OCI-LY3 (cell line): ENCODE results near the gene COA3.

Source experiments
- H2AFZ ChIP-seq: fragments of 200-600, 300-600 bp; shearing (Covaris generic); 2 replicates; pipeline ENCODE4 v1.6.0; 2014; ENCODE audit warnings: antibody characterized with exemption, low read depth, low read length
- H3K27ac ChIP-seq: fragments of 200-600, 300-600 bp; sonication (generic); 2 replicates; pipeline ENCODE4 v1.5.1; 2014; ENCODE audit warnings: mild to moderate bottlenecking, low read length, moderate library complexity, mixed read lengths
- H3K27me3 ChIP-seq: fragments of 200-600, 300-600 bp; sonication (generic); 2 replicates; pipeline ENCODE4 v1.6.1; 2014; ENCODE audit warnings: low read depth, low read length, mixed read lengths
- H3K36me3 ChIP-seq: fragments of 200-600, 300-600 bp; sonication (generic); replicated peaks from 2 replicates; pipeline ENCODE3; 2014; ENCODE audit warnings: low read depth, low read length, mixed read lengths
- H3K4me1 ChIP-seq: fragments of 300-600, 200-600 bp; sonication (generic); 2 replicates; pipeline ENCODE4 v1.6.1; 2014; ENCODE audit warnings: low read length, mixed read lengths
- H3K4me2 ChIP-seq: fragments of 200-600, 300-600 bp; sonication (generic); 2 replicates; pipeline ENCODE4 v1.6.1; 2014; ENCODE audit warnings: low read length, mixed read lengths
- H3K4me3 ChIP-seq: fragments of 300-600, 200-600 bp; sonication (generic); 2 replicates; pipeline ENCODE4 v1.5.1; 2014; ENCODE audit warnings: antibody characterized with exemption, mild to moderate bottlenecking, low read length, moderate library complexity
- H3K79me2 ChIP-seq: fragments of 300-600, 200-600 bp; shearing (Covaris generic); 2 replicates; pipeline ENCODE4 v1.6.1; 2014; ENCODE audit warnings: mild to moderate bottlenecking, low read length, mixed read lengths
- H3K9ac ChIP-seq: fragments of 300-600, 200-600 bp; shearing (Covaris generic); 2 replicates; pipeline ENCODE4 v1.6.0; 2014; ENCODE audit warnings: mild to moderate bottlenecking, low read length, moderate library complexity
- H3K9me3 ChIP-seq: fragments of 200-600, 300-600 bp; shearing (Covaris generic); 2 replicates; pipeline ENCODE4 v1.6.1; 2014; ENCODE audit warnings: low read length, mixed read lengths; ENCODE audit not compliant: insufficient read depth
- H4K20me1 ChIP-seq: fragments of 200-600, 300-600 bp; sonication (generic); 2 replicates; pipeline ENCODE4 v1.6.1; 2016; ENCODE audit warnings: low read length, mixed read lengths; ENCODE audit not compliant: insufficient read depth
- CTCF ChIP-seq: fragments of 200-600, 300-600 bp; sonication (generic); IDR thresholded peaks from 2 replicates; pipeline ENCODE4 v1.5.1; 2014; ENCODE audit warnings: antibody characterized with exemption, low read length, low read depth
- EZH2phosphoT487 ChIP-seq: fragments of 200-600 bp; shearing (Covaris generic); IDR thresholded peaks from 2 replicates; pipeline ENCODE4 v1.6.1; 2018; ENCODE audit warnings: antibody characterized with exemption, mixed run types, low read depth

The COA3 gene

GRCh38 chr17:42791948-42792347, 6.6 kb downstream of the COA3 start:
- Histone ChIP-seq H3K9me3 (no peaks in the 10 kb centered on the region), H4K20me1 (no peaks in the 10 kb centered on the region), H3K9ac (no peak overlapping the region), H3K36me3 (peaks cover 4% of the 10 kb centered on the region), H3K4me1 (peaks cover 2% of the 10 kb centered on the region; the same call in 1 of the 2 replicates), H3K4me2 (no peak overlapping the region), H3K79me2 (no peaks in the 10 kb centered on the region), H3K27me3 (no peaks in the 10 kb centered on the region), H2AFZ (no peak overlapping the region), H3K27ac (no peak overlapping the region), H3K4me3 (no peak overlapping the region)
- TF ChIP-seq CTCF: no peak
- no peak for TF ChIP-seq EZH2phosphoT487

GRCh38 chr17:42787266-42787665, 11.2 kb downstream of the COA3 start:
- H3K9ac ChIP-seq: no peak overlapping the region
- H3K4me1 ChIP-seq: no peaks in the 10 kb centered on the region
- no peak overlapping the region for H3K27ac ChIP-seq
- no peak overlapping the region for H3K4me2 ChIP-seq
- no peaks in the 10 kb centered on the region for H3K9me3 ChIP-seq
- H3K79me2 ChIP-seq: no peaks in the 10 kb centered on the region
- TF ChIP-seq EZH2phosphoT487 (no peak), CTCF (no peak)
- peaks cover 4% of the 10 kb centered on the region for H3K36me3 ChIP-seq
- no peaks in the 10 kb centered on the region for H3K27me3 ChIP-seq
- H3K4me3 ChIP-seq: no peak overlapping the region
- H2AFZ ChIP-seq: no peak overlapping the region
- no peaks in the 10 kb centered on the region for H4K20me1 ChIP-seq

GRCh38 chr17:42784811-42785592, 13.5 kb downstream of the COA3 start:
- H3K27me3 ChIP-seq: no peaks in the 10 kb centered on the region
- no peaks in the 10 kb centered on the region for H3K4me1 ChIP-seq
- no peak overlapping the region for H2AFZ ChIP-seq
- no peak for TF ChIP-seq EZH2phosphoT487
- TF ChIP-seq CTCF: no peak
- H3K27ac ChIP-seq: no peak overlapping the region
- H3K79me2 ChIP-seq: no peaks in the 10 kb centered on the region
- no peak overlapping the region for H3K4me3 ChIP-seq
- no peaks in the 10 kb centered on the region for H3K9me3 ChIP-seq
- no peaks in the 10 kb centered on the region for H4K20me1 ChIP-seq
- peaks cover 8% of the 10 kb centered on the region for H3K36me3 ChIP-seq
- H3K9ac ChIP-seq: no peak overlapping the region
- no peak overlapping the region for H3K4me2 ChIP-seq

GRCh38 chr17:42784409-42784808, 14.1 kb downstream of the COA3 start:
- Histone ChIP-seq H3K27me3 (no peaks in the 10 kb centered on the region), H3K9ac (no peak overlapping the region), H3K79me2 (no peaks in the 10 kb centered on the region), H3K36me3 (peaks cover 13% of the 10 kb centered on the region), H2AFZ (no peak overlapping the region), H4K20me1 (no peaks in the 10 kb centered on the region), H3K27ac (no peak overlapping the region), H3K4me2 (no peak overlapping the region), H3K9me3 (no peaks in the 10 kb centered on the region), H3K4me1 (no peaks in the 10 kb centered on the region), H3K4me3 (no peak overlapping the region)
- TF ChIP-seq EZH2phosphoT487 (no peak), CTCF (no peak)
